Adipocyte (in vitro differentiated cells): Measurements from ENCODE around the gene TEAD4.

Experiments
- DNase-seq: peaks from one replicate; pipeline ENCODE4 v3.0.0-alpha.2; 2015; ENCODE audit warnings: low read depth
- H3K27me3 ChIP-seq: replicated peaks from 2 replicates; pipeline ENCODE4 v1.7.0; 2013; ENCODE audit warnings: mild to moderate bottlenecking, low read length, moderate library complexity; ENCODE audit not compliant: control insufficient read depth, insufficient read depth
- H3K36me3 ChIP-seq: 2 replicates; pipeline ENCODE4 v1.7.0; 2013; ENCODE audit warnings: low read length, mild to moderate bottlenecking, moderate library complexity; ENCODE audit not compliant: control insufficient read depth, insufficient read depth, severe bottlenecking
- H3K4me1 ChIP-seq: 2 replicates; pipeline ENCODE4 v1.7.0; 2013; ENCODE audit warnings: mild to moderate bottlenecking, low read length, moderate library complexity; ENCODE audit not compliant: control insufficient read depth, insufficient read depth
- H3K4me3 ChIP-seq: 2 replicates; pipeline ENCODE4 v1.7.0; 2013; ENCODE audit warnings: mild to moderate bottlenecking, low read length, moderate library complexity
- H3K9ac ChIP-seq: 2 replicates; pipeline ENCODE4 v1.7.0; 2013; ENCODE audit warnings: mild to moderate bottlenecking, low read length, moderate library complexity
- H3K9me3 ChIP-seq: 2 replicates; pipeline ENCODE4 v1.7.0; 2013; ENCODE audit warnings: mild to moderate bottlenecking, low read length, moderate library complexity; ENCODE audit not compliant: control insufficient read depth

Gene TEAD4

GRCh38 chr12:3019005-3019680 is 59.9 kb downstream of the TEAD4 start:
- H3K9me3 ChIP-seq: no peaks in the 10 kb centered on the region
- no peak overlapping the region for H3K4me3 ChIP-seq
- H3K9ac ChIP-seq: no peak overlapping the region
- H3K4me1 ChIP-seq: no peaks in the 10 kb centered on the region
- no peaks in the 10 kb centered on the region for H3K27me3 ChIP-seq
- no peak for DNase-seq
- H3K36me3 ChIP-seq: peaks cover 8% of the 10 kb centered on the region

- Histone ChIP-seq H3K27me3 (no peaks in the 10 kb centered on the region), H3K9ac (no peak overlapping the region), H3K4me1 (no peaks in the 10 kb centered on the region), H3K36me3 (peaks cover 8% of the 10 kb centered on the region), H3K9me3 (no peaks in the 10 kb centered on the region), H3K4me3 (no peak overlapping the region)
- no peak for DNase-seq
These were observed 61.2 kb downstream of the TEAD4 start for GRCh38 chr12:3020399-3020798.

GRCh38 chr12:3020850-3021435 is 61.7 kb downstream of the TEAD4 start:
- Histone ChIP-seq H3K4me1 (no peaks in the 10 kb centered on the region), H3K36me3 (peaks cover 8% of the 10 kb centered on the region), H3K9me3 (no peaks in the 10 kb centered on the region), H3K4me3 (no peak overlapping the region), H3K27me3 (no peaks in the 10 kb centered on the region), H3K9ac (no peak overlapping the region)
- no peak for DNase-seq

- H3K4me1 ChIP-seq: no peaks in the 10 kb centered on the region
- no peak for DNase-seq
- no peak overlapping the region for H3K9ac ChIP-seq
- H3K9me3 ChIP-seq: no peaks in the 10 kb centered on the region
- H3K36me3 ChIP-seq: peaks cover 11% of the 10 kb centered on the region
- no peak overlapping the region for H3K4me3 ChIP-seq
- no peaks in the 10 kb centered on the region for H3K27me3 ChIP-seq
These were observed 63.2 kb downstream of the TEAD4 start for GRCh38 chr12:3022411-3022810.

GRCh38 chr12:3022961-3023360 is 63.8 kb downstream of the TEAD4 start:
- no peak overlapping the region for H3K9ac ChIP-seq
- H3K4me1 ChIP-seq: no peaks in the 10 kb centered on the region
- DNase-seq: no peak
- H3K36me3 ChIP-seq: peaks cover 11% of the 10 kb centered on the region
- H3K27me3 ChIP-seq: no peaks in the 10 kb centered on the region
- no peak overlapping the region for H3K4me3 ChIP-seq
- no peaks in the 10 kb centered on the region for H3K9me3 ChIP-seq

- H3K9me3 ChIP-seq: no peaks in the 10 kb centered on the region
- no peaks in the 10 kb centered on the region for H3K27me3 ChIP-seq
- no peak overlapping the region for H3K9ac ChIP-seq
- no peak overlapping the region for H3K4me3 ChIP-seq
- H3K36me3 ChIP-seq: peaks cover 3% of the 10 kb centered on the region
- peaks cover 7% of the 10 kb centered on the region for H3K4me1 ChIP-seq
- DNase-seq: no peak
These were observed 68.9 kb downstream of the TEAD4 start for GRCh38 chr12:3028108-3028507.

- peaks cover 11% of the 10 kb centered on the region for H3K4me1 ChIP-seq
- H3K36me3 ChIP-seq: peaks cover 3% of the 10 kb centered on the region
- H3K4me3 ChIP-seq: no peak overlapping the region
- H3K9me3 ChIP-seq: no peaks in the 10 kb centered on the region
- DNase-seq: no peak
- H3K27me3 ChIP-seq: no peaks in the 10 kb centered on the region
- no peak overlapping the region for H3K9ac ChIP-seq
These were observed 71.7 kb downstream of the TEAD4 start for GRCh38 chr12:3030821-3031429.

GRCh38 chr12:3032161-3032560 is 73.0 kb downstream of the TEAD4 start:
- H3K36me3 ChIP-seq: no peaks in the 10 kb centered on the region
- DNase-seq: no peak
- no peaks in the 10 kb centered on the region for H3K9me3 ChIP-seq
- no peaks in the 10 kb centered on the region for H3K27me3 ChIP-seq
- H3K4me1 ChIP-seq: peaks cover 11% of the 10 kb centered on the region
- no peak overlapping the region for H3K4me3 ChIP-seq
- H3K9ac ChIP-seq: no peak overlapping the region

GRCh38 chr12:3032770-3033538 is 73.8 kb downstream of the TEAD4 start:
- Histone ChIP-seq H3K4me1 (peaks cover 11% of the 10 kb centered on the region), H3K4me3 (no peak overlapping the region), H3K27me3 (no peaks in the 10 kb centered on the region), H3K36me3 (peaks cover 3% of the 10 kb centered on the region), H3K9ac (no peak overlapping the region), H3K9me3 (no peaks in the 10 kb centered on the region)
- DNase-seq: no peak

- peaks cover 8% of the 10 kb centered on the region for H3K36me3 ChIP-seq
- H3K4me3 ChIP-seq: no peak overlapping the region
- no peak overlapping the region for H3K9ac ChIP-seq
- no peaks in the 10 kb centered on the region for H3K27me3 ChIP-seq
- DNase-seq: no peak
- H3K9me3 ChIP-seq: no peaks in the 10 kb centered on the region
- H3K4me1 ChIP-seq: peaks cover 11% of the 10 kb centered on the region
These were observed 74.3 kb downstream of the TEAD4 start for GRCh38 chr12:3033539-3033867.

- DNase-seq: peak; percentile 79
- Histone ChIP-seq H3K9me3 (no peaks in the 10 kb centered on the region), H3K36me3 (peaks cover 9% of the 10 kb centered on the region), H3K9ac (no peak overlapping the region), H3K4me3 (no peak overlapping the region), H3K4me1 (peaks cover 11% of the 10 kb centered on the region), H3K27me3 (no peaks in the 10 kb centered on the region)
These were observed 75.0 kb downstream of the TEAD4 start for GRCh38 chr12:3034067-3034750.
